WERI-Rb-1 (cell line): ENCODE measurements around the gene RAB11A.

Experiments
- DNase-seq: peaks from one replicate; pipeline ENCODE4 v3.0.0-alpha.2; 2020
- H3K27ac ChIP-seq: fragments of 250-450 bp; sonication (Bioruptor Pico); 2 replicates; pipeline ENCODE4 v1.5.1; 2020; ENCODE audit warnings: mild to moderate bottlenecking, moderate library complexity
- H3K27me3 ChIP-seq: fragments of 250-450 bp; sonication (Bioruptor Pico); 2 replicates; pipeline ENCODE4 v1.5.1; 2021; ENCODE audit warnings: mild to moderate bottlenecking, low read depth, moderate library complexity; ENCODE audit not compliant: insufficient read depth, severe bottlenecking
- H3K36me3 ChIP-seq: fragments of 250-450 bp; sonication (Bioruptor Pico); 2 replicates; pipeline ENCODE4 v1.5.1; 2020; ENCODE audit warnings: mild to moderate bottlenecking, moderate library complexity
- H3K4me3 ChIP-seq: 2 replicates; pipeline ENCODE4 v1.5.1; 2011; ENCODE audit warnings: low read depth, mild to moderate bottlenecking, control low read depth, low read length
- H3K9me3 ChIP-seq: fragments of 250-450 bp; sonication (Bioruptor Pico); 2 replicates; pipeline ENCODE4 v1.5.1; 2021; ENCODE audit warnings: mild to moderate bottlenecking, moderate library complexity; ENCODE audit not compliant: severe bottlenecking
- CTCF ChIP-seq: IDR thresholded peaks from 2 replicates; pipeline ENCODE4 v1.5.1; 2011; ENCODE audit warnings: low read depth, mild to moderate bottlenecking, control low read depth, inconsistent platforms, low read length

The RAB11A gene

GRCh38 chr15:65926899-65927298 lies 57.6 kb downstream of the RAB11A start:
- Histone ChIP-seq H3K4me3 (no peak overlapping the region), H3K36me3 (no peaks in the 10 kb centered on the region), H3K9me3 (no peaks in the 10 kb centered on the region), H3K27ac (no peak overlapping the region), H3K27me3 (no peaks in the 10 kb centered on the region)
- no peak for TF ChIP-seq CTCF
- DNase-seq, result no peak

- Histone ChIP-seq H3K36me3 (no peaks in the 10 kb centered on the region), H3K27me3 (no peaks in the 10 kb centered on the region), H3K9me3 (no peaks in the 10 kb centered on the region), H3K4me3 (no peak overlapping the region), H3K27ac (no peak overlapping the region)
- no peak for DNase-seq
- TF ChIP-seq CTCF, result 0 out of 2 replicates have a peak, but pooled peaks have one; percentile 17
These were observed 58.3 kb downstream of the RAB11A start for GRCh38 chr15:65927545-65927944.

- no peak overlapping the region for H3K27ac ChIP-seq
- no peaks in the 10 kb centered on the region for H3K27me3 ChIP-seq
- H3K4me3 ChIP-seq, result no peak overlapping the region
- no peaks in the 10 kb centered on the region for H3K9me3 ChIP-seq
- no peak for DNase-seq
- no peaks in the 10 kb centered on the region for H3K36me3 ChIP-seq
- TF ChIP-seq CTCF, result no peak
These were observed 60.3 kb downstream of the RAB11A start for GRCh38 chr15:65929573-65929972.

- DNase-seq, result no peak
- no peak for TF ChIP-seq CTCF
- H3K27ac ChIP-seq, result no peak overlapping the region
- no peak overlapping the region for H3K4me3 ChIP-seq
- H3K36me3 ChIP-seq, result no peaks in the 10 kb centered on the region
- no peaks in the 10 kb centered on the region for H3K27me3 ChIP-seq
- no peaks in the 10 kb centered on the region for H3K9me3 ChIP-seq
These were observed 60.8 kb downstream of the RAB11A start for GRCh38 chr15:65930134-65930533.

- TF ChIP-seq CTCF, result no peak
- no peak for DNase-seq
- Histone ChIP-seq H3K9me3 (no peaks in the 10 kb centered on the region), H3K4me3 (no peak overlapping the region), H3K36me3 (no peaks in the 10 kb centered on the region), H3K27me3 (no peaks in the 10 kb centered on the region), H3K27ac (no peak overlapping the region)
These were observed 61.9 kb downstream of the RAB11A start for GRCh38 chr15:65931221-65931620.

GRCh38 chr15:65935391-65935790 lies 66.1 kb downstream of the RAB11A start:
- TF ChIP-seq CTCF, result no peak
- DNase-seq, result no peak
- no peaks in the 10 kb centered on the region for H3K36me3 ChIP-seq
- no peak overlapping the region for H3K4me3 ChIP-seq
- H3K9me3 ChIP-seq, result no peaks in the 10 kb centered on the region
- no peak overlapping the region for H3K27ac ChIP-seq
- H3K27me3 ChIP-seq, result no peaks in the 10 kb centered on the region
